Aortic smooth muscle cell (primary cell): ENCODE data around the gene CEP70. TPM values are rescaled to one million over a fixed set of nuclear protein-coding genes. Genes with fewer than 3 reads are reported as not detected.

Source experiments
- total RNA-seq: library from RNA; depleted of rRNA; stranded (reverse); fragments of >200 nt; gene quantifications from 2 replicates; pipeline ENCODE4 v1.2.3, GENCODE V29; 2014

CEP70 gene, protein sequence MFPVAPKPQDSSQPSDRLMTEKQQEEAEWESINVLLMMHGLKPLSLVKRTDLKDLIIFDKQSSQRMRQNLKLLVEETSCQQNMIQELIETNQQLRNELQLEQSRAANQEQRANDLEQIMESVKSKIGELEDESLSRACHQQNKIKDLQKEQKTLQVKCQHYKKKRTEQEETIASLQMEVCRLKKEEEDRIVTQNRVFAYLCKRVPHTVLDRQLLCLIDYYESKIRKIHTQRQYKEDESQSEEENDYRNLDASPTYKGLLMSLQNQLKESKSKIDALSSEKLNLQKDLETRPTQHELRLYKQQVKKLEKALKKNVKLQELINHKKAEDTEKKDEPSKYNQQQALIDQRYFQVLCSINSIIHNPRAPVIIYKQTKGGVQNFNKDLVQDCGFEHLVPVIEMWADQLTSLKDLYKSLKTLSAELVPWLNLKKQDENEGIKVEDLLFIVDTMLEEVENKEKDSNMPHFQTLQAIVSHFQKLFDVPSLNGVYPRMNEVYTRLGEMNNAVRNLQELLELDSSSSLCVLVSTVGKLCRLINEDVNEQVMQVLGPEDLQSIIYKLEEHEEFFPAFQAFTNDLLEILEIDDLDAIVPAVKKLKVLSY
- 19.6 and 20.0 TPM in 2 replicates for total RNA-seq

DNA sequence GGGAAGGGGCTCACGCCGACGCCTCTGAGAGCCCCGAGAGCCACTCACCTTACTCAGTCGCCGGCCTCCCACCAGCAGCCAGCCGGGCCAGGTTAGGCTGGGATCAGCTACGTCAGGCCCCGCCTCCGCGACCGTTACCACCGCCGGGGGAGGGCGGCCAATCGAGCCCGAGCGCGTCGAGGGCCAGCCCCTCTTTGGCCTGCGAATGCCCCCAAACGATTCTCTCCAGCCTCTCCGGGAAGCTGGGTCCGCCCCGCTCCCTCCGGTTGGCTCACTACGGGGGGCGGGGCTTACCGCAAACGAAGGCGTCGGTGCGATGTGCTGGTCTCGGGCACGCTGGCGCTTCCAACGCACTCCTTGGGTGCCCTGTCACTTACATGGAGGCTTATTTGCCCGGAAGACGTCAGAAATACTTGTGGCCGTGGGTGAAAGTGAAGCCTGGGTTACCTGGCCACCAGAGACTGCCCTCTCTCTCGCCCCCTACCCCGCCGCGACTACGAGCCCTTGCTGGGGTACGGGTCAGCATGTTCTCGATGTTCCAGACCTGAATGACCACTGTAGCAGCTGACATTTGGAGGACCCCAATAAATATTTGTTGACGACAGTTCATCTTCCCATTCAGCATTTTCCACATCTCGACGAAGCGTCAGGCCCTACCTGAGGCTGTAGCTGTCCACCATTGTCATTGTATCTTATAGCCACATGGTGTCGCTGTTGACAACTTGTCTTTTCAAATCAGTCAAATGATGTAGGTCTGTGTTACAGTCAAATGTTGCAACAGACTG is at the start of gene CEP70:
Gene CEP70, minus strand, starts transcription at position 111 of the 785 bp plus-strand sequence. CDS start 21,333 bp downstream, outside the sequence.

DNA sequence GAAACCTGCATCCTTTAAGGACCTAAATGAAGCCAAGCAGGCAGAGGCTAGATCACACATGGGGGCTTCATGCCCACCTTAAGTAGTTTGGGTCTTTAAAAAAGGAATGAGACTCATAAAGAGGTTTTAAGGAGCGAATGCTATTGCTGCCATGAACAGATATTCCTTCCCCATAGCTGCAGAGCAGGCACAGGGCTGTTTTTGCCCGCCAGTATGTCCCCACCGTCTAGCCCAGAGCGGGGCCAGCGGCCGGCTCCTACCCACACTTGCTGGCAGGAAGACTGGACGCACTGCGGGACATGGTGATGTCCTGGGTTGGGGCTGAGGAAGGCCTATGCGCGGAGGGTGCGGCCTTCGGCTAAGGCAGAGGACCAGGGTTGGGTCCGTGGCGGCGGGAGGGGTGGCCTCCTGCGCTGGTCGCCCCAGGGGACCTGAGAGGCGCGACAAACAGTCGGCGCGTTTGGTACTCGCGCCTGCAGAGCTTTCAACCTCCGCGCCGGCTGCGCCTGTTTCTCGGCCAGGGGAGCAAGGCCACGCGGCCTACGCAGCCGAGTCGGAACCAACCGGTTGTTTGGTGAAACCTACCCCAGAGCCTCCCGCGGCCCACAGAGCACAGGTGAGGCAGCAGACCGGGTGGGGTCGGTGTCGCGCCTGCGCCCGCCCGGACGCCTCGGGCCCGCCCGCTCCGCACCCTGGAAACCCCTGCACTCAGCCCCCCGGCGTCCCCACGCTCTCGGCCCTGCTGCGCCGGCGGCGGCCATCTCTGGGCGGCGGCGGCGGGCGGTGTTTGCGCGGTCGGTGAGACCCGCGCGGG is 14.5 kb upstream of the CEP70 start, which contains the start of gene FAIM:
Gene FAIM, plus strand, starts transcription at position 450 of the 814 bp plus-strand sequence. CDS start 10,956 bp downstream, outside the sequence.

Other genes with a start within 250 kb of the CEP70 start
- gene MRAS, start 245.7 kb downstream of the CEP70 start, total RNA-seq, result 39.7 and 42.7 TPM in 2 replicates
- 0.12 and 0.26 TPM in 2 replicates for gene ESYT3, start 159.6 kb downstream of the CEP70 start, total RNA-seq
- 14.4 and 18.0 TPM in 2 replicates for gene FAIM, start 14.5 kb upstream of the CEP70 start, total RNA-seq
- gene PIK3CB, start 240.7 kb upstream of the CEP70 start, total RNA-seq, result 7.9 and 13.2 TPM in 2 replicates